Measurements from ENCODE around the gene PMS1.
"Not testable (repeated sequence)": the region's sequence is repeated elsewhere in the genome, so short reads cannot be mapped to it uniquely, and the experiment has no call there.

The PMS1 gene

DNA sequence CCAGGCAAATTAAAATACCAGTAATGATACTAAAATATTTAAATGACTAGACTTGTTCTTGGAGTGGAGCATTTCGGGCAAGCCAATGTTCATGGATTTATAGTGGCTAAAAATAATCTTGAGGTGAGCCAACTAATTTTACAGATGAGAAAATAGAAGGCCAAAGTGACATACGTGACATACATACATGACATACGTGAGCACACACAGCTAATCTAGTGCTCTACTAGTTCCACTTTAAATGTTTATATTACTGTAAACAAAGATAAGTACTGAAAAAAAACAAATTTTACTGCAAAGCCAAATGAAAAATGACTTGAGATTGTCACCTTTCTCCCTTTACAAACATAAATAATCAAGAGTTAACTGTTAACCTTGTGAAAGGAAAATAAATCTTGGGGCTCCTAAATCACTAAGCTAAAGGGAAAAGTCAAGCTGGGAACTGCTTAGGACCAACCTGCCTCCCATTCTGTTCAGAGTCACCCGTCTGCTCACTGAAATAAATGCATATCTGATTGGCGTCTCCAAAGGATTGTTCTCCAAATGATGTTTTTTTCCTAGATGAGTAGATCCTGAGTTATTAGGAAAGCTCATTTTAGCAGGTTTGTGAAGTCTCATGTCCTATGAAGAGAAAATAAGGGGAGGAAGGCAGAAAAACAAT, 96.7 kb downstream of the PMS1 start:
- H3K4me2 ChIP-seq: no peak overlapping the region
- no peaks in the 10 kb centered on the region for H3K79me2 ChIP-seq (ENCODE audit: insufficient read depth, low read depth)
- no peaks in the 10 kb centered on the region for H3K27me3 ChIP-seq (ENCODE audit: insufficient read depth, low read depth)
- no peaks in the 10 kb centered on the region for H3K4me1 ChIP-seq (ENCODE audit: low read depth, poor library complexity, severe bottlenecking)
- H4K20me1 ChIP-seq (ENCODE audit: insufficient read depth): no peaks in the 10 kb centered on the region
- H3K27ac ChIP-seq: no peak overlapping the region
- H2AFZ ChIP-seq (ENCODE audit: low read depth): no peak overlapping the region
- H3K9ac ChIP-seq: no peak overlapping the region
- no peak overlapping the region for H3K4me3 ChIP-seq (IDR thresholded peaks at IDR 0.05; ENCODE audit: insufficient read depth, low read depth, low read length)
- H3K36me3 ChIP-seq (ENCODE audit: insufficient read depth): no peaks in the 10 kb centered on the region
- TF ChIP-seq, protein P1, sequence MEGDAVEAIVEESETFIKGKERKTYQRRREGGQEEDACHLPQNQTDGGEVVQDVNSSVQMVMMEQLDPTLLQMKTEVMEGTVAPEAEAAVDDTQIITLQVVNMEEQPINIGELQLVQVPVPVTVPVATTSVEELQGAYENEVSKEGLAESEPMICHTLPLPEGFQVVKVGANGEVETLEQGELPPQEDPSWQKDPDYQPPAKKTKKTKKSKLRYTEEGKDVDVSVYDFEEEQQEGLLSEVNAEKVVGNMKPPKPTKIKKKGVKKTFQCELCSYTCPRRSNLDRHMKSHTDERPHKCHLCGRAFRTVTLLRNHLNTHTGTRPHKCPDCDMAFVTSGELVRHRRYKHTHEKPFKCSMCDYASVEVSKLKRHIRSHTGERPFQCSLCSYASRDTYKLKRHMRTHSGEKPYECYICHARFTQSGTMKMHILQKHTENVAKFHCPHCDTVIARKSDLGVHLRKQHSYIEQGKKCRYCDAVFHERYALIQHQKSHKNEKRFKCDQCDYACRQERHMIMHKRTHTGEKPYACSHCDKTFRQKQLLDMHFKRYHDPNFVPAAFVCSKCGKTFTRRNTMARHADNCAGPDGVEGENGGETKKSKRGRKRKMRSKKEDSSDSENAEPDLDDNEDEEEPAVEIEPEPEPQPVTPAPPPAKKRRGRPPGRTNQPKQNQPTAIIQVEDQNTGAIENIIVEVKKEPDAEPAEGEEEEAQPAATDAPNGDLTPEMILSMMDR (conservative IDR thresholded peaks at IDR 0.05; ENCODE audit: low read depth, low read length): no peak

DNA sequence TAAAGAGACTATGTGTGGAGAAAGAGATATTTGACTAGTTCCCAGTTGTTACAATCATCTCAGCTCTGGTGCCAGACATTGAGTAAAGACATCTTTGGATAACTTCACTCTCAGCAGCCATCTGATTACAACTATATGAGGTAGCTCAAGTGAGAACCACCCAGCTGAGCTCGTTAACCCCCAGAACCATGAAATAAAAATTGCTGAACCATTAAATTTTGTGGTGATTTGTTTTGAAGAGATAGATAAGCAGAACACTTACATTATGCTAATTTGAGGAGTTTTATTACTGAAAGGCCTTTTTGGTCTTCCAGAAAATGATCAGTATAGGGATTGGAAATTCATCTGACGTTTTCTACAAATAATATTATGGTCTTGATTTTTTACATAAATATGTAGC, 101.1 kb downstream of the PMS1 start:
- Histone ChIP-seq H3K4me3 (IDR thresholded peaks at IDR 0.05; ENCODE audit: insufficient read depth, low read depth, low read length) (no peak overlapping the region), H3K9ac (no peak overlapping the region), H3K27ac (no peak overlapping the region), H3K79me2 (ENCODE audit: insufficient read depth, low read depth) (no peaks in the 10 kb centered on the region), H3K36me3 (ENCODE audit: insufficient read depth) (no peaks in the 10 kb centered on the region), H2AFZ (ENCODE audit: low read depth) (no peak overlapping the region), H4K20me1 (ENCODE audit: insufficient read depth) (no peaks in the 10 kb centered on the region), H3K4me2 (no peak overlapping the region), H3K4me1 (ENCODE audit: low read depth, poor library complexity, severe bottlenecking) (no peaks in the 10 kb centered on the region), H3K27me3 (ENCODE audit: insufficient read depth, low read depth) (no peaks in the 10 kb centered on the region)
- TF ChIP-seq, protein P1 (conservative IDR thresholded peaks at IDR 0.05; ENCODE audit: low read depth, low read length): no peak

DNA sequence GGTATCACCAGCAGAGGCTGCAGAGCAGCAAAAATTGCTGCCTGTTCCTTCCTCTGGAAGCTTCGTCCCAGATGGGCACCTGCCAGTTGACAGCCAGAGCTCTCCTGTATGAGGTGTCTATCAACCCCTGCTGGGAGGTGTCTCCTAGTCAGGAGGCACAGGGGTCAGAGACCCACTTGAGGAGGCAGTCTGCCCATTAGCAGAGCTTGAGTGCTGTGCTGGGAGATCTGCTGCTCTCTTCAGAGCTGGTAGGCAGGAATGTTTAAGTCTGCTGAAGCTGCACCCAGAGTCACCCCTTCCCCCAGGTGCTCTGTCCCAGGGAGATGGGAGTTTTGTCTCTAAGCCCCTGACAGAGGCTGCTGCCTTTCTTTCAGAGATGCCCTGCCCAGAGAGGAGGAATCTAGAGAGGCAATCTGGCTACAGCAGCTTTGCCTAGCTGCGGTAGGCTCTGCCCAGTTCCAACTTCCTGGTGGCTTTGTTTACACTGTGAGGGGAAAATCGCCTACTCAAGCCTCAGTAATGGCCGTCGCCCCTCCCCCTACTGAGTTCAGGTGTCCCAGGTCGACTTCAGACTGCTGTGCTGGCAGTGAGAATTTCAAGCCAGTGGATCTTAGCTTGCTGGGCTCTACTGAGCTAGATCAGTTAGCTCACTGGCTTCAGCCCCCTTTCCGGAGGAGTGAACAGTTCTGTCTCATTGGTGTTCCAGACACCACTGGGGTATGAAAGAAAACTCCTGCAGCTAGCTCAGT, 108.5 kb downstream of the PMS1 start:
- H3K36me3 ChIP-seq (ENCODE audit: insufficient read depth); H3K27ac ChIP-seq; H2AFZ ChIP-seq (ENCODE audit: low read depth); H4K20me1 ChIP-seq (ENCODE audit: insufficient read depth); H3K4me2 ChIP-seq; H3K9ac ChIP-seq; H3K79me2 ChIP-seq (ENCODE audit: insufficient read depth, low read depth); H3K27me3 ChIP-seq (ENCODE audit: insufficient read depth, low read depth); H3K4me3 ChIP-seq (IDR thresholded peaks at IDR 0.05; ENCODE audit: insufficient read depth, low read depth, low read length); H3K4me1 ChIP-seq (ENCODE audit: low read depth, poor library complexity, severe bottlenecking): not testable (repeated sequence)

GRCh38 chr2:189896809-189897208, 112.6 kb downstream of the PMS1 start:
- H3K79me2 ChIP-seq (ENCODE audit: insufficient read depth, low read depth): no peaks in the 10 kb centered on the region
- H3K4me1 ChIP-seq (ENCODE audit: low read depth, poor library complexity, severe bottlenecking): no peaks in the 10 kb centered on the region
- H3K4me2 ChIP-seq: no peak overlapping the region
- H3K9ac ChIP-seq: no peak overlapping the region
- H2AFZ ChIP-seq (ENCODE audit: low read depth): no peak overlapping the region
- TF ChIP-seq, protein P1 (conservative IDR thresholded peaks at IDR 0.05; ENCODE audit: low read depth, low read length): no peak
- no peaks in the 10 kb centered on the region for H3K36me3 ChIP-seq (ENCODE audit: insufficient read depth)
- H4K20me1 ChIP-seq (ENCODE audit: insufficient read depth): no peaks in the 10 kb centered on the region
- no peak overlapping the region for H3K27ac ChIP-seq
- no peak overlapping the region for H3K4me3 ChIP-seq (IDR thresholded peaks at IDR 0.05; ENCODE audit: insufficient read depth, low read depth, low read length)
- H3K27me3 ChIP-seq (ENCODE audit: insufficient read depth, low read depth): no peaks in the 10 kb centered on the region

DNA sequence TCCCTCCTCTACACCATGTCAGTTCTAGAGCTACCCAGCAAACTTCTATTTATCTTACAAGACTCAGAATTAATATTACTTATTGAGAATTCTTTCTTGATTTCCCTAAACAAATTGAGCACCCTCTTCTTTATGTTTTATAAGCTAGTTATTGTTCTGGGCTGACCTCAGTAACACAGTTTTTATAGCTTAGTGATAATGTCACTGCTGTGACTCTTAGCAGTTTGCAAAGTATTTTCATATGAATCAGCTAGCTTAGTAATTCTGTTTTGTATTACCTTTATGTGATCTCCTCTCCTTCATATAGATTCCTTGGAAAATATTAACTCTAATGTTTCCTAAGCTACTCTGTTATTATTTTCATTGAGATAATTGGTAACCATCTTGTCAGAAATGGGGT, 114.9 kb downstream of the PMS1 start:
- TF ChIP-seq, protein P1 (conservative IDR thresholded peaks at IDR 0.05; ENCODE audit: low read depth, low read length): no peak
- Histone ChIP-seq H3K4me3 (IDR thresholded peaks at IDR 0.05; ENCODE audit: insufficient read depth, low read depth, low read length) (no peak overlapping the region), H3K4me2 (no peak overlapping the region), H3K79me2 (ENCODE audit: insufficient read depth, low read depth) (no peaks in the 10 kb centered on the region), H3K27me3 (ENCODE audit: insufficient read depth, low read depth) (no peaks in the 10 kb centered on the region), H2AFZ (ENCODE audit: low read depth) (no peak overlapping the region), H3K4me1 (ENCODE audit: low read depth, poor library complexity, severe bottlenecking) (no peaks in the 10 kb centered on the region), H4K20me1 (ENCODE audit: insufficient read depth) (no peaks in the 10 kb centered on the region), H3K27ac (no peak overlapping the region), H3K36me3 (ENCODE audit: insufficient read depth) (no peaks in the 10 kb centered on the region), H3K9ac (no peak overlapping the region)
